MM.1S (cell line): ENCODE results near the gene CCDC88B.

Source experiments
- DNase-seq: peaks from one replicate; pipeline ENCODE4 v3.0.0-alpha.2; 2015
- H2AFZ ChIP-seq: fragments of 300-600 bp; sonication (generic); 2 replicates; pipeline ENCODE4 v1.6.0; 2016; ENCODE audit warnings: antibody characterized with exemption, low read length
- H3F3A ChIP-seq: fragments of 300-600 bp; sonication (generic); 2 replicates; pipeline ENCODE4 v1.6.1; 2016; ENCODE audit warnings: mild to moderate bottlenecking, antibody characterized with exemption, low read length, moderate library complexity, mixed read lengths; ENCODE audit not compliant: insufficient read depth
- H3K27ac ChIP-seq: fragments of 300-600 bp; sonication (generic); 2 replicates; pipeline ENCODE4 v1.5.1; 2016; ENCODE audit warnings: mild to moderate bottlenecking, low read length
- H3K27me3 ChIP-seq: fragments of 300-600 bp; sonication (generic); replicated peaks from 2 replicates; pipeline ENCODE4 v1.6.0; 2016; ENCODE audit warnings: low read length; ENCODE audit not compliant: insufficient read depth
- H3K36me3 ChIP-seq: fragments of 300-600 bp; sonication (generic); replicated peaks from 2 replicates; pipeline ENCODE4 v1.6.1; 2016; ENCODE audit warnings: mild to moderate bottlenecking, low read length, mixed read lengths; ENCODE audit not compliant: insufficient read depth
- H3K4me1 ChIP-seq: fragments of 300-600 bp; sonication (generic); 2 replicates; pipeline ENCODE4 v1.6.1; 2016; ENCODE audit warnings: low read length, mixed read lengths
- H3K4me2 ChIP-seq: fragments of 300-600 bp; sonication (generic); 2 replicates; pipeline ENCODE4 v1.6.0; 2016; ENCODE audit warnings: low read depth, low read length
- H3K4me3 ChIP-seq: fragments of 300-600 bp; sonication (generic); 2 replicates; pipeline ENCODE4 v1.5.1; 2016; ENCODE audit warnings: low read length, mixed read lengths
- H3K79me2 ChIP-seq: fragments of 300-600 bp; sonication (generic); 2 replicates; pipeline ENCODE4 v1.6.1; 2016; ENCODE audit warnings: mixed run types, low read length, mixed read lengths
- H3K9ac ChIP-seq: fragments of 300-600 bp; sonication (generic); 2 replicates; pipeline ENCODE4 v1.6.1; 2016; ENCODE audit warnings: low read length, mixed read lengths
- H3K9me2 ChIP-seq: fragments of 300-600 bp; sonication (generic); replicated peaks from 2 replicates; pipeline ENCODE4 v1.6.1; 2016; ENCODE audit warnings: mild to moderate bottlenecking, low read length, mixed read lengths; ENCODE audit not compliant: insufficient read depth
- H3K9me3 ChIP-seq: fragments of 300-600 bp; sonication (generic); replicated peaks from 2 replicates; pipeline ENCODE4 v1.6.1; 2016; ENCODE audit warnings: mild to moderate bottlenecking, low read length, mixed read lengths; ENCODE audit not compliant: insufficient read depth
- H4K20me1 ChIP-seq: fragments of 300-600 bp; sonication (generic); 2 replicates; pipeline ENCODE4 v1.6.1; 2016; ENCODE audit warnings: mild to moderate bottlenecking, low read length, moderate library complexity, mixed read lengths; ENCODE audit not compliant: insufficient read depth
- CTCF ChIP-seq: fragments of 300-600 bp; sonication (generic); IDR thresholded peaks from 2 replicates; pipeline ENCODE4 v1.5.1; 2016; ENCODE audit warnings: antibody characterized with exemption, low read length, mixed read lengths
- EZH2 ChIP-seq: fragments of 300-600 bp; sonication (generic); optimal IDR thresholded peaks from 2 replicates; pipeline ENCODE3; 2017; ENCODE audit warnings: low read depth, mild to moderate bottlenecking, antibody characterized with exemption, low read length, mixed read lengths
- EZH2phosphoT487 ChIP-seq: fragments of 300-600 bp; sonication (generic); IDR thresholded peaks from 2 replicates; pipeline ENCODE4 v1.6.1; 2018; ENCODE audit warnings: antibody characterized with exemption, low read length

The CCDC88B gene

DNA sequence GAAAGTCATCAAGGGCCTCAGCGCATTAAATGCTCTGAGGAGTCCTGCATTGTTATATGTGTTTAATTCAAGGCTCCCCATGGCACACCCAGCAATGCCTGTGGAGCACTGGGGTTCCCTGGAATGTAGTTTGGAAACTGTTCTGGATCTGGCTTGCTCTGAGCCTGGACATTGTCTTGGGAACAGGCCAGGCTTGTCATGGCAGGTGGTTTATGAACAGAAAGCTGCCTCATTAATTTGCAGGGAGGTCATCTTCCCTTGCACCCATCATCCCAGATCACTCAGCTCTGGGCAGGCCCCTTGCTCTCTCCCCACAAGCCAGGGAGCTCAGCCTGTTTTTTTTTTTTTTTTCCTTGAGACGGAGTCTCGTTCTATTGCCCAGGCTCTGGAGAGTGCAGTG, 51.8 kb downstream of the CCDC88B start:
- Histone ChIP-seq H3K9me2 (no peaks in the 10 kb centered on the region), H3K27ac (no peak overlapping the region), H3K9ac (no peak overlapping the region), H4K20me1 (no peaks in the 10 kb centered on the region), H3F3A (no peaks in the 10 kb centered on the region), H3K79me2 (no peaks in the 10 kb centered on the region), H3K27me3 (peaks cover 86% of the 10 kb centered on the region), H3K4me3 (no peak overlapping the region), H3K36me3 (no peaks in the 10 kb centered on the region), H2AFZ (no peak overlapping the region), H3K9me3 (no peaks in the 10 kb centered on the region), H3K4me2 (no peak overlapping the region), H3K4me1 (no peaks in the 10 kb centered on the region)
- no peak for DNase-seq
- no peak for TF ChIP-seq EZH2
- TF ChIP-seq CTCF, result no peak
- TF ChIP-seq EZH2phosphoT487, result no peak

- Histone ChIP-seq H3K79me2 (no peaks in the 10 kb centered on the region), H2AFZ (no peak overlapping the region), H3K4me2 (no peak overlapping the region), H4K20me1 (no peaks in the 10 kb centered on the region), H3K4me1 (no peaks in the 10 kb centered on the region), H3K36me3 (no peaks in the 10 kb centered on the region), H3K9ac (no peak overlapping the region), H3F3A (no peaks in the 10 kb centered on the region), H3K27me3 (peaks cover 84% of the 10 kb centered on the region), H3K27ac (no peak overlapping the region), H3K4me3 (no peak overlapping the region), H3K9me3 (no peaks in the 10 kb centered on the region), H3K9me2 (no peaks in the 10 kb centered on the region)
- DNase-seq, result no peak
- TF ChIP-seq EZH2, result no peak
Measured at GRCh38 chr11:64395545-64396078, 55.6 kb downstream of the CCDC88B start.

DNA sequence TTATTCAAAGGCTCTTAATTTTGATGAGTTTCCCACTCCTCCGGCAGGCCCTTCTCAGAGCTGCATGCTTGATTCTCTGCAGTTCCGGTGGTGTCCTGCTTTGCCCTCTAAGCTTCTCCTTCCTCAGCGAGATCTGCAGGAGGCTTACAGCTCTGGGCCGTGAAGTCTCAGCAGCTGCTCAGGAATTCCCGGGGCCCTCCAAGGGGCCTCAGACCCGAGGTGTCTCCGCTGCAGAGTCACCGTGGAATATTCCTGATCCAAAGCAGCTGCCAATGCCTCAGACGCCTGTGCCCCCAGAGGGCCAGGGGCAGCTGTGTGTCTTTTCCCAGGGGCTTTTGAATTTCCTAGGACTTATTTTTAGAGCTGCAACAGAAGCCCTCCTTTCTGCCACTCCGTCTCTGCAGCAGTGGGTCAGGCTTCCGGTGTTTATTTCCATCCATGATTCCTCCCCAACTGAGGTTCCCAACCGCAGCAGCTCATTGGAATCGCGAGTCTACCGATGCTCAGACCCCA, 56.1 kb downstream of the CCDC88B start:
- Histone ChIP-seq H2AFZ (no peak overlapping the region), H3K36me3 (no peaks in the 10 kb centered on the region), H3K4me1 (no peaks in the 10 kb centered on the region), H3K79me2 (no peaks in the 10 kb centered on the region), H3K27ac (no peak overlapping the region), H3F3A (no peaks in the 10 kb centered on the region), H3K9ac (no peak overlapping the region), H3K9me3 (no peaks in the 10 kb centered on the region), H3K27me3 (peaks cover 84% of the 10 kb centered on the region), H3K4me2 (no peak overlapping the region), H3K4me3 (no peak overlapping the region), H4K20me1 (no peaks in the 10 kb centered on the region), H3K9me2 (no peaks in the 10 kb centered on the region)
- TF ChIP-seq EZH2phosphoT487 (no peak), CTCF (no peak), EZH2 (no peak)
- no peak for DNase-seq

DNA sequence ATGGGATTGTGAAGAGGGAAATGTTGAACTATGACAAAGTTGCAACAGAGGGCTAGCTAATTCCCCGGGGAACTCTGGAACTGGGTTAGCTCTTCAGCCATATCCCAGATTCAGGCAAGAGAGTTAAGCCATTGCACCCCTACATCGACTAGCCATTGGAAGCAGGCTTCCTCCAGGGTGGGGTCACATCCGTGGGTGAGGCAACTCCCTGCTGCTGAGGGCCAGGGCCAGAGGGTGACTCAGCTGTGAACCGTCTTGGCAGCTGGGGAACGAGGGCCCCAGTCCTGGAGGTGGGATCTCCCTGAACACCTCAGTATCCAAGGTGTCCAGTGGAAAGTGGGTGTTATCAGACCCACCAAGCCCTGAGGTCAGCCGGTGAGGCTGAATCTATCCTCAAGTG, 60.1 kb downstream of the CCDC88B start:
- Histone ChIP-seq H4K20me1 (no peaks in the 10 kb centered on the region), H3K36me3 (no peaks in the 10 kb centered on the region), H2AFZ (no peak overlapping the region), H3K9ac (no peak overlapping the region), H3K9me3 (no peaks in the 10 kb centered on the region), H3K9me2 (no peaks in the 10 kb centered on the region), H3K4me2 (no peak overlapping the region), H3K27me3 (peaks cover 87% of the 10 kb centered on the region), H3F3A (no peaks in the 10 kb centered on the region), H3K79me2 (no peaks in the 10 kb centered on the region), H3K27ac (no peak overlapping the region), H3K4me1 (no peaks in the 10 kb centered on the region), H3K4me3 (no peak overlapping the region)
- no peak for DNase-seq
- TF ChIP-seq EZH2phosphoT487 (no peak), EZH2 (no peak), CTCF (no peak)
